CD4-positive, alpha-beta T cell treated with Interleukin-17A for 1 hour (primary cell): Measurements from ENCODE around the gene COL8A2.
"Not testable (repeated sequence)": the region's sequence is repeated elsewhere in the genome, so short reads cannot be mapped to it uniquely, and the experiment has no call there.

Experiments
- DNase-seq: peaks from one replicate; pipeline ENCODE4 v3.0.0-alpha.2; 2020

COL8A2 gene

GRCh38 chr1:36125129-36125991 is at the start of gene COL8A2:
TSS of gene COL8A2 (minus strand) at chr1:36125222. CDS start at chr1:36100242, 24,980 bp downstream.
- DNase-seq, result no peak

DNA sequence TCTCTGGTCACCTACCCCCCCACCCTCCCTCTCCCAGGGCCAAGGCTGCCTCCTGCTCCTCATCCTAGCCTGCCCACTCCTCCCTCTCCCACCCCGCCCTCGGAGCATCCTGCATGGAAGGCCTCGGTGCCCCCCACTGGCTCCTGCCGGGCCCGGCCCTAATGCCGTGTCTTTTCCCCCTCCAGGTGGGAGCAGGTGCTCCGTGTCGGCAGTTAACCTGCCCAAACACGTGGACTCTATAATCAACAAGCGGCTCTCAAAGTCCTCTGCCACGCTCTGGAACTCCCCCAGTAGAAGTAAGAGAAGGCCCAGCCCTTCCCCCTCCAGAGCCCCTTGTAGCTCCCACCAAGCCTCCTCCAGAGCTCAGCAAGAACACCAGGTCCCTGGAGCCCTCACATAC is 49.7 kb upstream of the COL8A2 start:
- DNase-seq, result no peak

GRCh38 chr1:36172983-36173382 is 48.0 kb upstream of the COL8A2 start:
- DNase-seq, result no peak

GRCh38 chr1:36172017-36172747 is 47.2 kb upstream of the COL8A2 start:
- DNase-seq, result no peak

DNA sequence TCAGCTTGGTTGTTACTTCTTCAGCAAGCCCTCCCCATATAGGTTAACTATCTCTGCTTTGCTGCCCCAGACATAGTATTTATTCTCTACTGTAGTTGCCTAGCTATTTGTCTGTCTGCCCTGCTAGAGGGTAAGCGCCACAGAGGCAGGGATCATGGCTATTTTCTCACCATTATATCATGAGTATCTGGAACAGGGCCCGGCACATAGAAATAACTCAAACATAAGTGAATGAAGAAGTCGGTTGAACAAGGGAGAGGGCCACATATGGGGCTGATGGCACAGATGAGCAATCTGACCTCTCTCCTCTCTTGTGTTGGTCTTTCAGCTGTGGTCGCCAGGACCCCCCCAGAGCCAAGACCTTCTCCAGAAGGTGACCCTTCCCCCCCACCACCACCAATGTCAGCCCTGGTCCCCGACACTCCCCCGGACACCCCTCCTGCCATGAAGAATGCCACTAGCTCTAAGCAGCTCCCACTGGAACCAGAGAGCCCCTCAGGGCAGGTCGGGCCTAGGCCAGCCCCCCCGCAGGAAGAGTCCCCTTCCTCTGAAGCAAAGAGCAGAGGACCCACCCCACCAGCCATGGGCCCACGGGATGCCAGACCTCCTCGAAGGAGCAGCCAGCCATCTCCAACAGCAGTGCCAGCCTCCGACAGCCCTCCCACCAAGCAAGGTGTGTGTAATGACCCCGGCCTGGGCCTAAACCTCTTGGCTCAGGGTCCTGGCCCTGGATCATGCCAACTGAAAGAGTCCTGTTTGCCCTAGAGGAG is 45.8 kb upstream of the COL8A2 start:
- no peak for DNase-seq

- no peak for DNase-seq
Observed at GRCh38 chr1:36168514-36168913, 43.5 kb upstream of the COL8A2 start.

- no peak for DNase-seq
Observed at GRCh38 chr1:36166938-36167905, 42.2 kb upstream of the COL8A2 start.

DNA sequence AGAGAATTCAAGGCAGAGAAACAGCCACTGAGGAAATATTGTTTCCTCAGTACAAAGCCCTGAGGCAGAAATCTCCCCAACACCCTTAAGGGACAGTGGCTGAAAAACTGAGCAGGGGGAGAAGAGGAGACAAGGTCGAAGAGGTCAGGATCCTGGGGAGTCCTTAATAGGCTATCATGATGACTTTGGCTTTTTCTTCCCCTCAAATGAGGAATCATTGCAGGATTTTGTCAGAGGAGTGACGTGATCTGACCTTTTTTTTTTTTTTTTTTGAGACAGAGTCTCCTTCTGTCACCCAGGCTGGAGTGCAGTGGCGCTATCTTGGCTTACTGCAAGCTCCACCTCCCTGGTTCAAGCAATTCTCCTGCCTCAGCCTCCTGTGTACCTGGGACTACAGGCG is 41.1 kb upstream of the COL8A2 start:
- no peak for DNase-seq

DNA sequence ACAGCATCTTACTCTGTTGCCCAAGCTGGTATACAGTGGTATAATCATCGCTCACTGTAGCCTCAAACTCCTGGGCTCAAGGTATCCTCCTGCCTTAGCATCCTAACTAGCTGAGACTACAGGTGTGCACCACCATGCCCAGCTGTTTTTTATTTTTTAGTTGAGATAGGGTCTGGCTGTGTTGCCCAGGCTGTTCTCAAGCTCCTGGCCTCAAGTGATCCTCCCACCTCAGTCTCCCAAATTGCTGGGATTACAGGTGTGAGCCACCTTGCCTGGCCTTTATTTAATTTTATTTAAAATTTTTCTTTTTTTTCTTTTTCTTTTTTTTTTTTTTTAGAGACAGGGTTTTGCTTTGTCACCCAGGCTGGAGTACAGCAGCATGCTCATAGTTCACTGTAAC is 40.1 kb upstream of the COL8A2 start:
- DNase-seq, result no peak

DNA sequence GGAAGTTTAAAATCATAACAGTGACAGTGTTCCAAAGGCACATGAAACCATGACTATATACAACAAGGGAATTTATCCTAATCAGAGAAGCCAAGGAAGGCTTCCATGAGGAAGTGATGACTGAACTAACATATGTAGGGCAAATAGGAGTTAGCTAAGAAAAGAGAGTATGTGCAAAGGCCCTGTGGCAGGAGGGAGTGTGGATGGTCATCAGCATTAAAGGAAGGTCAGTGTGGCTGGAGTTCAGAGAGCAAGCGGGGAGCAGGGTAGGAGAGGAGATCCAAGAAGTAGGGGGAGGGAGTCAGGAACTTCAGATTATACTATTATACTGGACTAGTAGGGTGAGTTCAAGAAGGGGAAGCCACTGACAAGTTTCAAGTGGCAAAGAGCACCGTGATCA is 39.3 kb upstream of the COL8A2 start:
- no peak for DNase-seq

DNA sequence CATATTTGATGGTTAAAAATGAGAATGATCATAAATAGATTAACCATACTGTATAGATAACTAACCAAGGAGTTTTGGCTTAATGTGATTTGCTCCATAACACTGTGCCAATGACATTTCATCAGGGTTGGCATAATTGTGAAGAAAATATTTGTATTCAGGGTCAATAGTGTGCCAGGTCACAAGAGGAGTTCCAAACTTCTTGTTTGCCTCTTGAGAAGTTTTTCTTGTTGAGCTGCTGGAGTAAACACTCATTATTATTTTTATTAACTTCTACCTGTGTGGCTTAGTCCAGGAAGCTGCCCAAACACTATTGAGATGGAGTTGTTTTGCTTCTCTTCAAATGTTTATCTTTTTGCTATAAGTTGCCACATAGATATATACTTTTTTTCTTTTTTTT is 38.4 kb upstream of the COL8A2 start:
- no peak for DNase-seq

DNA sequence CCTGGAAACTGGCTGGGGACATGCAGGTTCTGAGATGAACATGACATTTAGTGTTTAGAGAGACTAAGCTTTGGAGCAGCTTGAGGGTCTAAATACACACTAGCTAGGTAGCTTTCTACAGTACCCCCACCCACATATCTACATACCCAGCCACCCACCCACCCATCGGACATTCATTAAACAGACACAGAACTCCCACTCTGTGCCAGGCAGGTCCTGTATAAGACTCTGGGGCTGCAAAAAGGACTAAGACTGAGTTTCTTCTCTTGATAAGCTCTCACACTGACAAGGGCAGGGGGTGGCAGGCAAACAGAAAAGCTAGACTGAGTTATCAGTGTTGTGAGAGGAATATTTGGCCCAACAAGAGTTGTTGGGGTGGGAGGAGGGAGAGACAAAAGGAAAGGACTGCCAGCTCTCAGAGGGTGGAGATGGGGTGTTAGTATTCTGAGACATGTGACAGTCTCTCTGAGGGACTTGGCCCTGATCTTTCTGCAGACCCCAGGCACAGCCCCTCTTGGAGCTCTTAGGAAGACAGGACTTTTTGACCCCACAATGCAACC is 37.7 kb upstream of the COL8A2 start:
- no peak for DNase-seq

- peak; percentile 64 for DNase-seq
Observed at GRCh38 chr1:36161641-36162531, 36.9 kb upstream of the COL8A2 start.

DNA sequence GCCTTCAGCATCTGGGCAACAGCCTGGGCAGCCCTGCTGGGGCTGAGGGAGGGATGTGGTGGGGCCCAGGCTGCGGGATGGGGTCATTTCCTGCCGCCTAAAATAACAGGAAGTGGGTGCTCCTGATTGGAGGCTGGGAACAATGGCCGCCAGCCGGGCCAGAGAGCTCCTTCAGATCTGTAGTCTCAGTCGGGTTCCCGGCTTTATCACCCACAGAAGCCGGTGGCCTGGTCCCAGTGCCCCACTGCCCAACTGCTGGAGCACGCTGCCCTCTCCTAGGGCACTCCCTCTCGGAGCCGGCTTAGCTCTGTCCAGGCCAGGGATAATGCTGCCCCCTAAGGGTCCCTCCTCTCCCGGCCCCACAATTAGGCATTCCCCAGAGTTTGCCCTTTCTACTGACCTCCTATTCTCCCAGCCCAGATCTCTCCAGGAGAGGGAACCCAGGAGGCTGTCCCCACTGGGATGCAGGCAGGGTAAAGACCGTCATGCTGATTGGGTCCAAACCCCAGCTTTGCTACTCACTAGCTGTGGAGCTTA is 36.0 kb upstream of the COL8A2 start:
- peak; percentile 77 for DNase-seq

DNA sequence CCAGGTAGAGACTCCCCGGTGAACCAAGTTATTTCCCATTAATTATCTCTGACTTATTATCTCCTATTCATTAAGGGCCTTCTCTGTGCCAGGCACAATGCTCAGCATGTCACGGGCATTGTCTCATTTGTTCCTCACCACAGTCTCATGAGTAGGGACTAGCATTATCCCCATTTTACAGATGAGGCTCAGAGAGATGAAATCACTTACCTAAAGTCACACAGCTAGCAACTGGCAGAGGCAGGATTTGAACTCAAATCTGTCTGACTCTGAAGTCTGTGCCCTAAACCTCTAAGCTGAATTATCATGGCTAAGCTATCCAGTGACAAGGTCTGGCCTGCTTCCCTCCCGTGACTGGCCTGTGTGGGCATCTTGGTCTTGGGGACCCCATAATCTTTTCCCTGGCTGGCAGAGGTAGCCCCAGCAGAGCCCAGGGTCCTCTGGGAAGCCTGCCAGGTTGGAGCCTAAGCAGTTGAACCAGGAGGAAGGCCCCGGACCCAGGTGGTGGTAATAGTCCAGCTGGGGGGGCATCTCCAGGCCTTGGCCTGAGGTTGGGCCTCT is 35.4 kb upstream of the COL8A2 start:
- peak; percentile 20 for DNase-seq

DNA sequence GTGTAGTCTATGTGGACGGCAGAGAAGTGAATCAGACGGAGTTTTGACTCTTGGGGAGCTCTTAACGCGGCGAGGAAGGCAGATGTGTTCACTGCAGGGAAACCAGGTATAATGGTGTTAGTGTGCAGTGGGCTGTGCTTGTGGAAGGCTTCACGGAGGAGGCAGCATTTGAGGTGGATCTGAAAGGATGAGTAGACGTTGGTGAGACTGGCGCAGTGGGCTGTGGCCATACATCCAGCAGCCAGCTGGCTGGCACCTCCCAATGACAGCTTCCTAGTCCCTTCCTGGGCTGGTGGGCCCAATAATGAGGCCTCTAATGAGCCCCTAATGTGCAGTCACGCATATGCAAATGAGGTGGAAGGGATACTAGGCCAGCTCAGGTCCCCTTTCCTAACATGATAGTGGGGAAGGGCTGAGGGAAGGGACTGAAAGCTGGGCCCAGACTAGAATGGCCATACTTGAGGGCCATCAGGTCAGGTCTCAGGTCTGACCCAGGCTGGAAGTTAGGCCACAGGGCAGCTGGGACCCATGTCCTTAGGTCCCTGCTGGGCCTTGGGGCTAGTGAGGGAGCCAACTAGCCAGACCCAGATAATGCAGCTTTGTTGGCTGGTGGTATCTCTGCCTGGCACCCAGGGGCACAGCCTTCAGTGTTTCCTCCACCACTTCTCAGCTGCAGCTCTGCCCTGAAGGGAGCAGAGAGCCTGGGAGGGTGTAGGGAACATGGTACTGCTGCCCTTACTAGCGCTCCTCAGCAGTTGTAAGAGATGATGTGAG is 34.8 kb upstream of the COL8A2 start:
- DNase-seq, result no peak

GRCh38 chr1:36158827-36159252 is 33.8 kb upstream of the COL8A2 start:
- not testable (repeated sequence) for DNase-seq

- DNase-seq, result no peak
Observed at GRCh38 chr1:36157973-36158826, 33.2 kb upstream of the COL8A2 start.
